IPS DF 4.7 (cell line): ENCODE results near the gene SLC49A4.
A peak's percentile ranks its signal among the peaks of the same experiment; 100 is the strongest.

Source experiments
- DNase-seq: peaks from one replicate; pipeline ENCODE4 v3.0.0-alpha.2; 2013; ENCODE audit warnings: low spot score; ENCODE audit errors: extremely low read depth

Gene SLC49A4

GRCh38 chr3:122858373-122858772 is 63.5 kb downstream of the SLC49A4 start:
- no peak for DNase-seq

DNA sequence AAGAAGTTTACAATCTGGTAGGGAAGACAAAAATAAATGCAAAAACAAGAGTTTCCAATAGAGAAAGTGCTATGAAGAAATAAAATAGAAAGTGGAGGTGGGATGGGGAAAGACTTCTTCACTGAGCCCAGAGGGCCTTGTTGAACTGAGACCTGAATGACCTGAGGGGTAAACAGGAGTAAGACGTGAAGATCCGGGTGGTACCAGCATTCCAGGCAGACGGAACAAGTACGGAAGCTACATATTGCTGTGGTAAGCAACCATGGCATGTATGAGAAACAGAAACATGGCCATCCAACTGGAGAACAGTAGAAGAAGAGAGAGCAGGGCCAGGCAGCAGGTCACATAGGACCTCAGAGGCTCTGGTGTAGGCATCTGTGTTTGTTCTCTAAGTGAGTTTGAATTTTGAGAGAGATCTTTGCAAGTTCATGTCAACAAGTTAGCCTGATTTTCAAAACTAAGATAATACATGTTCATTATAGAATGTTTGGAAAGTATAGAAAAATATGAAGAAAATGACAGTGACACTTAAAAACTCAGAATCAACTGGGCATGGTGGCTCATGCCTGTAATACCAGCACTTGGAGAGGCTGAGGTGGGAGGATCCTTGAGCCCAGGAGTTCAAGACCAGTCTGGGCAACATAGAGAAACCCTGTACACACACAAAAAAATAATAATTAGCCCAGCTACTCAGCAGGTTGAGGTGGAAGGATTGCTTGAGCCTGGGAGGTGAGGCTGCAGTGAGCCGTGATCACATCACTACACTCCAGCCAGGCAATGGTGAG is 64.3 kb downstream of the SLC49A4 start:
- no peak for DNase-seq

GRCh38 chr3:122862381-122862780 is 67.5 kb downstream of the SLC49A4 start:
- no peak for DNase-seq

DNA sequence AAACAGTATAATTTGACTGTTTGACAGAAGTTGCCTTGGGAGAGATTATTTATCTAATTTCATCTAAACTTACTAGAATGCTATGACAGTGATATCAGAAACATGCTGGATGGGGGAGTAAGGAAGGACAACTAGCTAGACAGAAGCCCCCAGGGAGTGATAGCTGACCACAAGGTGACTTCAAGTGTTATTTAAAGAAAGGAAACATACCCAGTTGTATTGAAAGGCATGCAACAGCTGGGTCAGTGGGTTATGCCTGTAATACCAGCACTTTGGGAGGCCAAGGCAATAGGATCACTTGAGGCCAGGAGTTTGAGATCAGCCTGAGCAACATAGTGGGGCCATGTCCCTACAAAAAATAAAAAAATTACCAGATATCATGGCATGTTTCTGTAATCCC is 69.6 kb downstream of the SLC49A4 start:
- DNase-seq: no peak

GRCh38 chr3:122868322-122868721 is 73.5 kb downstream of the SLC49A4 start:
- no peak for DNase-seq

DNA sequence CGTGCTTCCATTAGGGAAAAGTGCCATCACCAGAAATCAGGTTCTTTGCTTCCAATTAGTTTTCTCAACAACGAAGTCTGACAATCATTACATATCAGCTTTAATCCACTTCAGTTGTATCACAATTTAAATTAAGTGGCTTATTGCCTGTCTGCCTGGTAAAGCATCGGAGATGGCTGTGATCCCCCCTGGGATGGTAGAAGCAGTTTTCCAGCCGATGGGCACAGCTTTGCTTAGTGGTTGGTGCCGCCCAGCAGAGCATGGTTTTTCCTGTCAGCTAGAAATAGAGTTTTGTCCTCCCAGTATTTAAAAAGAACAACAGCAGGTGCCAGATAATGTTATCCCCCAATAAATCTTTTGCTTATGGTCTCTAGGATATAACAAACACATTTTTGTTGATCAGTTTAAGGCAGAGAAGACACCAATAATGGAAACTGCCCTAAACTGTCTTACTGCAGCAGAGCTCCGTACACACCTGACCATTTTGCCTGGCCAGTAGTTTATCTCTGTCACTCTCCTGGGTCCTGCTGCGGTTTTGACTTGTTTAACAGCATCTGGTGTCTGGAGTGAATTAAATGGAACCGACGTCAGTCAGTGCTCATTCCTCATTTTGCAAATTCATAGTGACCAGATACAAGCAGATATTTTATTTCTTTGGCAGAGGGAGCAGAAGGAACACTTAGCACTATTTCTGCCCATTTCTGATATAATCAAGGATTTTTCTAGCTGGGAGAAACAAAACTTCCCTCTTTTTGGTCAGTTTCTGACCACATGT is 79.1 kb downstream of the SLC49A4 start:
- DNase-seq: no peak

- no peak for DNase-seq
These were observed 80.8 kb downstream of the SLC49A4 start for GRCh38 chr3:122875547-122876127.

DNA sequence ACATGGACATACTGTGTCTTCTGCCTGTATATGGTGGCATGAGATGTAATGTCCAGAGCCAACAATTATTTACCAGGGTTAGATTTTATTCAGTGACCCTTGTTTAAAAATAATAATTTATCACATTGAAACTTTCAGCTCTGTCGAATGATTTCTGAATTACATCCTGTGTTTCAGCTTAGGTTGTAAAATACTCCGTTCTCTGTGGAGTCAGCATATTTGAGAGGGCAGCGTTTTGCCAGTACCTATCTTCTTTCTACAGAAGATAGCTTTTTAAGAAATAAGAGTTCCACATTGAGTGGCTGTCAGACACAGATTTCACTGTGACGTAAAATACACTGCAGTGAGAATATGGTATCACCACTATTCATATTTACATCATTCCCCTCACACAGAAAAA is 85.3 kb downstream of the SLC49A4 start:
- no peak for DNase-seq

DNA sequence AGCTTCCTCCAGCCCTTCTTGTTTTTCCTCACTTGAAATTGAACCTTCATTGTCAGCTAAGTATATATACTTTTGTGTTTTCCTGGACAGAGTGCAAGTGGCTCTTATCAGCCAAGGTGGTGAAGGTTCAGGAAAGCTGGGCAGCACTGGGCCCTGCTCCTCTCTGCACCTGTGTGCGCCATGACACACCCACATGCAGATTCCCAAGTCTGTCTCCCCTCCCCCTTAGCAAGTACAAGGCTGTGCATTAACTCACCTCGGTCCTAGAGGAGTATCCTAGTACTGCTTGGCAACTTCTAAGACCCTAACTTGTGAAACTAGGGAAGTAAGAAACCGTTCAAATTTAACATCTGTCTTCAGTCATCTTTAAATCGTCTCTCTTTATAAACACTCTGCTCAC is 85.8 kb downstream of the SLC49A4 start:
- DNase-seq: no peak

DNA sequence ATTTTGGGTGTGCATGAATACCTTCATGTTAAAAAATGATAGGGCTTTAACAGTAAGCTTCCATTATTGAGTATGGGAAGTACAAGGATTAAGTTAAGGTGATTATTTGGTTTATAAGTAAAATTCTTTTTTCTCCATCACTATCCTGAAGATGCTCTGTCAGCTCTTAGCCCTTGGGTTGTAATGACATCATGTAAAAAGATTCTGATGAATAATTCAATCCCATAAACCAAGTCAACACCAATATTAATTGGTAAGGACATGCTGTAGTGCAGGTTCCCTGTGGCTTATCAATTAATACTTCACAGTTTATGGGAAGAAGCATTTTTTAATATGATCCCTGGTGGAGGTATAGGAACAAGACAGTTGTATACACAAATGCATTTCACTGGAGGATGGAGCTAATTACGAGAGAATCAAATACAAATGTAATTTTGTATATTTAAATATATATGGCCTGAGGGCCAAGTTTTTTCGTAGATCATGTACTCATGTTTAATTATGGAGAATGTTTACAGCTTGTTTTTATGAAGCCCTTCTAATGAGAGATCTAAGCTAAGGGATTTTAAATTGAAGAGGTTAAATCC is 87.6 kb downstream of the SLC49A4 start:
- DNase-seq: no peak

DNA sequence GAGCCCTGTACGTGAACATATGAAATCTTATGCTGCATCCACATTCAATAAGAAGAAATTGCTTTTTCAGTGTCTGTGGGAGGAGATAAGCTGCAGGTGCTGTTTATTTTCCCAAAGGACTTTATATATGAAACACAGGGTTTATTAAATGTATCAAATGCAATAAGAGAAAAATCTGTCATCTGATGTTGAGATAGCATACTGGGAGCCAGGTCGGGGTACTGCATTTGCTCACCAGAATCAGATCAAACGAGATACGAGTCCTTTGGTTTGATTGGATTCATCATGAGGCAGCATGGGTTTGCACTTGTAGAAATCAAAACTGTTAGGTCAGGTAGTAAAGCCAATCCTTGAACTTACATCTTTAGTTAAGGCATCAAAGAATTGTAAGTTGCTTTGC is 91.4 kb downstream of the SLC49A4 start:
- no peak for DNase-seq

DNA sequence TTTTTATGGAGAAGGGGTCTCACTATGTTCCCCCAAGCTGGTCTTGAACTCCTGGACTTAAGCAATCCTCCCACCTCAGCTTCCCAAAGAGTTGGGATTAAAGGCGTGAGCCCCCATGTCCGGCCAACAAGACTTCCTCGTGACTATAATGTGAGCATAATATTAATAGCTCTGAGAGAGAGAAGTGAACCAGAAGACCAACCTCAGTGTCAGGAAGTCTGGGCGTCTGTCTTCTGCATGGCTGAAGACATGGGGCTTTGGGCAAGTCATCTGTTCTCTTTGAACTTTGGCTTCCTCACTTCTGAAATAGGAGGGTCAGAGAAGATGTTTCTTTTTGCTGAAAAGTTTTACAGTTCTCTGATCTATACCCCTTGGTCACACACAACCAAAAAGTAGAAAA is 92.1 kb downstream of the SLC49A4 start:
- no peak for DNase-seq

DNA sequence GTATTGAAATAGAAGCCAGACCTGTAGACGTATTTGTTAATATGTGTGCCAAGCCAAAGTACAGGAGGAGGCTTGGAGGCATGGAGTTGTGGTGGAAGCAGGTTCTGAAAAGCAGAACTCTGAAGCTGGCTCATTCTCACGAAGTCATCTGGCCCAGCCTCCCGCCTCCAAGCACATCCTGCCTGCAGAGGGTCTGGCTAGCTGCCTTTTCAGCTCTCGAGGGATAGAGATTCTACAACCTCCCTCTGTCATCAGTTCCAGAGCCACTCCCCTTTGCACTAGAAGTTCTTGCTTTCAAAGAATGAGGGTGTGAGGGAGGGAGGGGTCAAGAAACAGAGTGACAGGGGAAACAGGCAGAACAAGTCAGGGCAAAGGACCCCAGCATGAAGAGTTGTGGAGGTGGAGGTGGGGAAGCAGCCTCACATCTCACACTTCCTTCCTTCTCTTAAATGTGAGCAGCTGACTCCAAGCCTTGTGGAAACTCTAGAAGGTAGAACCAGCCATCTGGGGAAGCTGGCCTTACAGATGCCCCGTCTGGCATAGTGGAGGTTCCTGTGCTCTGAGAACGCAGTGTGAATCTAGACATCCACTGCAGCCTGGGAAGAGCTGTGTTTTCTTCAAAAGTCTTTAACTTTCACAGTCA is 95.3 kb downstream of the SLC49A4 start:
- peak; percentile 91 for DNase-seq

DNA sequence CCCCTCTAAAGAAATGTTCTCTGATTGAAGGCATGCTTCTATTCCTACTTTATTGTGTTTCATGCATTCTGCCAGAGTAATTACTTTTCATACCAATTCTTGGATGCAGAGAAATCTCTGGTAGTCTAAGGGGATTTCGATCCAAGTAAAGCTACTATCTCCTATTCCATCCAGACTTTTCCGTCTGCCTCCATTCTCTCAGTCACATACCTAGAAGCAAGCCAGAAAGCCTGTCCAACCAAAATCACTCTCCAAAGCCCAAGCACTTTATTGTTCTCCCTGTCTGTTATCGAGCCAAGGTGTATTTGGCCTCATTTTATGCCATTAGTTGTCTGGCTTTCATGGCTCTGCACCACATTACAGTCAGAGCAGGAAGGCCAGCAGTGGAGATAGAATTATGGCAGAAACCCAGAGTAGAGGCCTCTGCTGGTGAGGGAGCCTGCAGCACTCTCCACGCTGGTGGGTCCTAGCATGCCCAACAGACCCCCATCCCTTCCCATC is 95.9 kb downstream of the SLC49A4 start:
- DNase-seq: no peak

DNA sequence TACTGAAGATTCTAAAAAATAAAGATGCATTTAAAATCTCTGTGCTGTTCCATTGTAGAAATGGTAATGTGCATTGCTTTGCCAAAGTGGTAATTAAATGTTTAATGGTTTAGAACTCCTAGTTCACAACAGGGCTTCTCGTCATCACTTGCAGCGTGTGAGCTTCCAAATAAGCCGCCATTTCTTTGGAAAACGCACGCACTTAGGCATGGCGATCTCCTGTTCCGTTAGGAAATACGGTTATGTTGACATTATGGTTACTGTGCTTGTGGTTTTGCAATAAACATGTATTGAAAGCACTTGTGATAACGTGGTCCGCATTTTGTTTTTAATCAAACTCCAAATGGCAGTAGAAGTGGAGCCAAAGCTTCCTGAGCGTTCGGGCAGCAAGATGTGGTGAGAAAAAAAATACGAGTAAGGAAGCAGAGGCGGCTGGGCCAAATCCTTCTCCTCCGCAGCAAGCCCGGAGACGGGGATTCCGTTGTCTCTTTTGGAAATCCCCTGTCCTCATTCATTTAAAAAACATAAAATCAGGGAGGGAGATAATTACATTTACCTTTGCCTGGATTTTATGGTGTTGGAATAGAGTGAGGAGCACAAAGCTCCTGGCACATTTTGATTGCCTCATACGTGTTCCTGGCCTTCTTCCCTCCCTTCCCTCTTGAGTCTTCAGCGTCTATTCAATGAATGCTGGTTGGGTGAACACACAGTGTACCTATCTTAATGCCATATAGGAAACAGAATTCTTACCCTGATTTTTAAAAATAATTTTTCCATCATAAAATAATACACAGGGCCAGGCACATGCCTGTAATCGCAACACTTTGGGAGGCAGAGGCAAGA is 97.5 kb downstream of the SLC49A4 start:
- no peak for DNase-seq

- DNase-seq: no peak
These were observed 98.4 kb downstream of the SLC49A4 start for GRCh38 chr3:122893282-122893681.

- DNase-seq: no peak
These were observed 99.1 kb downstream of the SLC49A4 start for GRCh38 chr3:122893754-122894668.

- no peak for DNase-seq
These were observed 103.4 kb downstream of the SLC49A4 start for GRCh38 chr3:122898298-122898697.

DNA sequence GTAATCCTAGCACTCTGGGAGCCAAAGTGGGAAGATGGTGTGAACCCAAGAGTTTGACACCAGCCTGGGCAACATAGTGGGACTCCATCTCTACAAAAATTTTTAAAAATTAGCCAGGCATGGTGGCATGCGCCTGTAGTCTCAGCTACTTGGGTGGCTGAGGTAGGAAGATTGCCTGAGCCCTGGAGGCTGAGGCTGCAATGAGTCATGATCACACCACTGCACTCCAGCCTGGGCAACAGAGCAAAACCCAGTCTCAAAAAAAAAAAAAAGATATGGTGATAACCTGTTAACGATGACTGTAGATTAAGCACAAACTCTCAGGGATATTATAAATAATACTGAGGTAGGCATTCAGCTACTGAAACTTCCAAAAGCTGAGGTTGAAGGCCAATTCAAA is 107.5 kb downstream of the SLC49A4 start:
- no peak for DNase-seq
